NOMO-1 (cell line): ENCODE results near the gene PDHX.

Experiments
- DNase-seq, 2 experiments: peaks; one replicate each; lab custom pipeline; 2025; ENCODE audit not compliant: unreplicated experiment in 2 of 2; lab: John Stamatoyannopoulos, UW

The PDHX gene

GRCh38 chr11:35041070-35041554, 124.7 kb downstream of the PDHX start:
- DNase-seq, result peak in 1 of 2 experiments; percentile 31

DNA sequence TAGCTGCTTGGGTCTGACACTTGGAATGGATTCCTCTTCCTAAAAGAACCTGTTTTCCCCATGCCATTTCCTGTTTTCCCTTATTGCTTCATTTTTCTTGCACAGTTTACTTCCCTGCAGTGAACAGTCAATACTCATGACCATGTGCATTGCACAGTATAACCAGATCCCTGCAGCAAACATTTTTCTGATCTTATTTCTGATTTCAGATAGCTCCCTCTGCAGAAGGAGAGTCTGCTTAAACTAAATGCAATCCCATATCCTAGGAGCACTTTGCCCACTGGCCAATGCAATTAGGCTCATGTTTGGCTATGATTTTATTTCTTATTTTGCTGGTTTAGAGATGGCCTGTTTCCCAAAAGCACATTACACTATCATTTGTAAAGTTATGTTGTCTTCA, 125.8 kb downstream of the PDHX start:
- DNase-seq, result no peak

GRCh38 chr11:35042913-35043312, 126.5 kb downstream of the PDHX start:
- no peak for DNase-seq

- DNase-seq, result peak; percentile 23 to 68
These were observed 127.5 kb downstream of the PDHX start for GRCh38 chr11:35043936-35044335.

DNA sequence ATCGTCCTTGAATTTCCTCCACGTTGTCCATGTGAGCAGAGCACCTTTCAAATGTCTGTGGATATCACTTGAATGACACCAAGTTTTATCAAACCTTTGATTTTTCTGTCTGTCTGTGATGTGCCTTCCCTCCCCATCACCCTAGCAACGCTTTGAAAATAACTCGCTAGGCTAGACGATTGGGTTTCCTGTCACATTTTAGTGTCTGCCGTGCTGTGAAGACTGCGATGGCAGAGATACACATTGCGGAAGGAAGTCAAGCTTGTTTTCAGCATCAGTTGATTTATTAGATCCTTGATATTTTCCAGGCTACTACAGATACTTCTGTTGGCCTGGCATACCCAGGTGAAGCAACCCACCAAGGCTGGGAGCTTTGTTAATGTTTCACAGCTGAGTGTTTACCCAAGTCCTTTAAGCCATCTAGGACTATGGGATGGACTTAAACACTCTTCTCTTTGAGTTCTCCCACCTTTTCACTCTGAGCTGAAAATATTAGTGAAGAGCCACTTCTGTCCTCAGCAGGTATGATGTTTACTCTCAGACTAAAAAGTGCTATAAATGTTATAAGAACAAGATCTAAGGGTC, 128.9 kb downstream of the PDHX start:
- DNase-seq, result no peak
